Measurements from ENCODE around the gene SYN1. TPM values are rescaled to one million over a fixed set of nuclear protein-coding genes. Genes with fewer than 3 reads are reported as not detected.

SYN1 gene
- total RNA-seq, 4 donors from 2014 or later: 0.22 to 0.36 TPM; not detected in 2

GRCh38 chrX:47614618-47615017, 5.0 kb downstream of the SYN1 start:
- ATAC-seq: no peak

GRCh38 chrX:47613082-47613481, 6.6 kb downstream of the SYN1 start:
- DNase-seq: no peak
- Histone ChIP-seq H3K27me3 (no peaks in the 10 kb centered on the region), H3K4me1 (no peaks in the 10 kb centered on the region), H3K36me3 (no peaks in the 10 kb centered on the region), H3K4me3 (no peak overlapping the region), H3K9me3 (no peaks in the 10 kb centered on the region), H3K27ac (no peak overlapping the region)
- no peak for TF ChIP-seq POLR2A (IDR thresholded peaks at IDR 0.05)
- TF ChIP-seq CTCF (IDR thresholded peaks at IDR 0.05 in 4 of 5, conservative IDR thresholded peaks at IDR 0.05 in 1 of 5): no peak
- intact Hi-C loops (cut with DNase I; ENCODE audit: low total_unique reads) (no loop called here), in situ Hi-C loops (cut with MboI; ENCODE audit: low sequenced_read_pairs in 4 of 4) (no loop called here)
- no peak for ATAC-seq

More at GRCh38 chrX:47614618-47615017, 5.0 kb downstream of the SYN1 start:
- H3K27me3 ChIP-seq: no peaks in the 10 kb centered on the region
- H3K4me3 ChIP-seq: no peak overlapping the region
- no peak overlapping the region for H3K27ac ChIP-seq
- H3K36me3 ChIP-seq: no peaks in the 10 kb centered on the region
- intact Hi-C loops (cut with DNase I; ENCODE audit: low total_unique reads): no loop called here
- no peak for TF ChIP-seq CTCF (IDR thresholded peaks at IDR 0.05 in 4 of 5, conservative IDR thresholded peaks at IDR 0.05 in 1 of 5)
- no peak for TF ChIP-seq POLR2A (IDR thresholded peaks at IDR 0.05)
- H3K4me1 ChIP-seq: no peaks in the 10 kb centered on the region
- in situ Hi-C loops (cut with MboI; ENCODE audit: low sequenced_read_pairs in 4 of 4): no loop called here
- no peaks in the 10 kb centered on the region for H3K9me3 ChIP-seq
- DNase-seq: no peak

GRCh38 chrX:47612418-47612817, 7.2 kb downstream of the SYN1 start:
- ATAC-seq: no peak
- in situ Hi-C loops (cut with MboI; ENCODE audit: low sequenced_read_pairs in 4 of 4): no loop called here
- TF ChIP-seq CTCF (IDR thresholded peaks at IDR 0.05 in 4 of 5, conservative IDR thresholded peaks at IDR 0.05 in 1 of 5): no peak
- TF ChIP-seq POLR2A (IDR thresholded peaks at IDR 0.05): no peak
- Histone ChIP-seq H3K9me3 (no peaks in the 10 kb centered on the region), H3K4me1 (no peaks in the 10 kb centered on the region), H3K27me3 (no peaks in the 10 kb centered on the region), H3K4me3 (no peak overlapping the region), H3K27ac (no peak overlapping the region), H3K36me3 (no peaks in the 10 kb centered on the region)
- intact Hi-C loops (cut with DNase I; ENCODE audit: low total_unique reads): no loop called here
- no peak for DNase-seq

- Histone ChIP-seq H3K9me3 (no peaks in the 10 kb centered on the region), H3K4me1 (no peaks in the 10 kb centered on the region), H3K36me3 (no peaks in the 10 kb centered on the region), H3K27ac (no peak overlapping the region), H3K4me3 (no peak overlapping the region), H3K27me3 (no peaks in the 10 kb centered on the region)
- TF ChIP-seq CTCF (IDR thresholded peaks at IDR 0.05 in 4 of 5, conservative IDR thresholded peaks at IDR 0.05 in 1 of 5) (no peak), POLR2A (IDR thresholded peaks at IDR 0.05) (no peak)
- DNase-seq (no peak), ATAC-seq (no peak)
- intact Hi-C loops (cut with DNase I; ENCODE audit: low total_unique reads): no loop called here
- in situ Hi-C loops (cut with MboI; ENCODE audit: low sequenced_read_pairs in 4 of 4): no loop called here
Observed at GRCh38 chrX:47611926-47612325, 7.7 kb downstream of the SYN1 start.

- TF ChIP-seq CTCF (IDR thresholded peaks at IDR 0.05 in 4 of 5, conservative IDR thresholded peaks at IDR 0.05 in 1 of 5): no peak
- no peak for TF ChIP-seq POLR2A (IDR thresholded peaks at IDR 0.05)
- DNase-seq: no peak
- Histone ChIP-seq H3K4me1 (no peaks in the 10 kb centered on the region), H3K9me3 (no peaks in the 10 kb centered on the region), H3K27me3 (no peaks in the 10 kb centered on the region), H3K4me3 (no peak overlapping the region), H3K36me3 (no peaks in the 10 kb centered on the region), H3K27ac (no peak overlapping the region)
- in situ Hi-C loops (cut with MboI; ENCODE audit: low sequenced_read_pairs in 4 of 4) (no loop called here), intact Hi-C loops (cut with DNase I; ENCODE audit: low total_unique reads) (no loop called here)
- ATAC-seq: no peak
Observed at GRCh38 chrX:47611489-47611888, 8.2 kb downstream of the SYN1 start.
